ENCODE measurements around the gene RBPJL. TPM values are rescaled to one million over a fixed set of nuclear protein-coding genes. Genes with fewer than 3 reads are reported as not detected.

Gene RBPJL
- total RNA-seq (not detected), polyA plus RNA-seq (not detected), total RNA-seq (not detected)

GRCh38 chr20:45306431-45306982 lies at the start of gene RBPJL:
Gene RBPJL, plus strand, starts transcription at chr20:45306840. Its CDS starts 83 bp downstream, at chr20:45306923.
- ChIA-PET CTCF (no interaction called here), POLR2A (no interaction called here)
- Histone ChIP-seq H3K9me3 (ENCODE audit: control insufficient read depth in 2 of 3, low read length in 3 of 3) (no peaks in the 10 kb centered on the region), H3K27ac (ENCODE audit: low read depth, low read length) (no peak within 1 kb of the TSS), H3K4me3 (ENCODE audit: low read length) (no peak within 1 kb of the TSS), H3K27me3 (ENCODE audit: control insufficient read depth in 2 of 2, insufficient read depth in 2 of 2, low read length in 2 of 2) (no peaks in the 10 kb centered on the region), H3K4me1 (ENCODE audit: control insufficient read depth in 2 of 2, insufficient read depth in 2 of 2, low read length in 2 of 2) (no peaks in the 10 kb centered on the region), H3K36me3 (ENCODE audit: control insufficient read depth in 2 of 3, insufficient read depth in 3 of 3, low read length in 3 of 3) (no peaks in the 10 kb centered on the region)
- Mint-ChIP-seq H3K4me3 (no peak within 1 kb of the TSS), H3K36me3 (peaks cover 0 to 7% (median 0%) of the 10 kb centered on the region in 5 donors), H3K27me3 (peaks cover 17 to 71% (median 47%) of the 10 kb centered on the region in 5 donors), H3K27ac (no peak within 1 kb of the TSS), H3K4me1 (peaks cover 6 to 37% (median 10%) of the 10 kb centered on the region in 7 donors), H3K9me3 (no peaks in the 10 kb centered on the region)
- DNase-seq (peak in 4 of 9 donors; percentile 21 to 74 (median 31)), ATAC-seq (no peak)
- intact Hi-C loops (cut with micrococcal nuclease), result loop anchor here (1.0 to 2.0 kb wide), 2 partner anchors 464 to 465 kb away; no protein-coding TSS in a partner anchor

DNA sequence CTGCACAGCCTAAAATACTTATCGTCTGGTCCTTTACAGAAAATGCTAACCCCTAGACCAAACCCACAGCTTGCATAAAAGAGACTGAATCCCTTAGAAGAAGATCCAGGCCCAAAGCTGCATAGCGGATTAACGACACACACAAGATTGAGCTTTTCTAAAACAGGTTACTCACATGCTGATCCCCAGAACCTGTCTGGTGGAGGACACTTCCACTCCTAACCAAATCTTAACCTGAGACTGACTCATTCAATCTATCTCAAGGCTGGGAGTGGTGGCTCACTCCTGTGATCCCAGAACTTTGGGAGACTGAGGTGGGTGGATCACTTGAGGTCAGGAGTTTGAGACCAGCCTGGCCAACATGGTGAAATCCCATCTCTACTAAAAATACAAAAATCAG lies 49.5 kb upstream of the RBPJL start:
- Mint-ChIP-seq H3K27ac (no peak overlapping the region), H3K27me3 (peaks cover 22 to 44% (median 28%) of the 10 kb centered on the region in 5 donors), H3K36me3 (no peaks in the 10 kb centered on the region), H3K9me3 (no peaks in the 10 kb centered on the region), H3K4me3 (no peak overlapping the region), H3K4me1 (peaks cover 0 to 7% (median 0%) of the 10 kb centered on the region in 7 donors)
- Histone ChIP-seq H3K36me3 (ENCODE audit: control insufficient read depth in 2 of 3, insufficient read depth in 3 of 3, low read length in 3 of 3) (no peaks in the 10 kb centered on the region), H3K4me3 (ENCODE audit: low read length) (no peak overlapping the region), H3K9me3 (ENCODE audit: control insufficient read depth in 2 of 3, low read length in 3 of 3) (no peaks in the 10 kb centered on the region), H3K27ac (ENCODE audit: low read depth, low read length) (no peak overlapping the region), H3K27me3 (ENCODE audit: control insufficient read depth in 2 of 2, insufficient read depth in 2 of 2, low read length in 2 of 2) (no peaks in the 10 kb centered on the region), H3K4me1 (ENCODE audit: control insufficient read depth in 2 of 2, insufficient read depth in 2 of 2, low read length in 2 of 2) (no peaks in the 10 kb centered on the region)
- DNase-seq, result no peak
- intact Hi-C loops (cut with micrococcal nuclease), result no loop called here
- CTCF ChIA-PET, result no interaction called here
- no peak for ATAC-seq
- POLR2A ChIA-PET, result no interaction called here

GRCh38 chr20:45257711-45258110 lies 48.9 kb upstream of the RBPJL start:
- intact Hi-C loops (cut with micrococcal nuclease), result no loop called here
- Histone ChIP-seq H3K9me3 (ENCODE audit: control insufficient read depth in 2 of 3, low read length in 3 of 3) (no peaks in the 10 kb centered on the region), H3K36me3 (ENCODE audit: control insufficient read depth in 2 of 3, insufficient read depth in 3 of 3, low read length in 3 of 3) (no peaks in the 10 kb centered on the region), H3K27ac (ENCODE audit: low read depth, low read length) (no peak overlapping the region), H3K4me1 (ENCODE audit: control insufficient read depth in 2 of 2, insufficient read depth in 2 of 2, low read length in 2 of 2) (no peaks in the 10 kb centered on the region), H3K27me3 (ENCODE audit: control insufficient read depth in 2 of 2, insufficient read depth in 2 of 2, low read length in 2 of 2) (no peaks in the 10 kb centered on the region), H3K4me3 (ENCODE audit: low read length) (no peak overlapping the region)
- Mint-ChIP-seq H3K27ac (no peak overlapping the region), H3K27me3 (peaks cover 19 to 39% (median 28%) of the 10 kb centered on the region in 5 donors), H3K36me3 (no peaks in the 10 kb centered on the region), H3K4me1 (peaks cover 0 to 7% (median 0%) of the 10 kb centered on the region in 7 donors), H3K9me3 (no peaks in the 10 kb centered on the region), H3K4me3 (no peak overlapping the region)
- DNase-seq (no peak), ATAC-seq (no peak)
- POLR2A ChIA-PET, result no interaction called here
- CTCF ChIA-PET, result interaction anchor here (0.6 to 1.0 kb wide), 2 partner anchors 30 to 177 kb away, joined by 3 read pairs; no protein-coding TSS in a partner anchor

DNA sequence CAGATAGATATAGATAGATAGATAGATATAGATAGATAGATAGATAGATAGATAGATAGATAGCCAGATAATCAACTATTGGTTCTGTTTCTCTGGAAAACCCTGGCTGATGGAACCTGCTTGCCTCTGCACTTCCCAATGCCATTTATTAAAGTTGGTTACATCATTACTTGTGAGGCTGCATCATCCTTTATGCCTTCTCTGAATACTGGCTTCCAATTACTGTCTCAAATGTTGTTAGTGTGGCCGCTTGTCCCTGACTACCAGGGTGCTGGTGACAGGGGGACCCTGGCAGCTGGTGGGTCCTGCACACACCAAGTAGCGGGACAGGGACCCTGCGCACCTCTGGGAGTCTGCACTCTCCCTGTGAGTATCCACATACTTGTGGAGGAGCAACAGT lies 48.4 kb upstream of the RBPJL start:
- no peak overlapping the region for H3K27ac ChIP-seq (ENCODE audit: low read depth, low read length)
- DNase-seq, result no peak
- Mint-ChIP-seq H3K27me3 (peaks cover 21 to 40% (median 31%) of the 10 kb centered on the region in 5 donors), H3K4me3 (no peak overlapping the region), H3K4me1 (peaks cover 0 to 7% (median 0%) of the 10 kb centered on the region in 7 donors), H3K36me3 (no peaks in the 10 kb centered on the region), H3K27ac (no peak overlapping the region), H3K9me3 (no peaks in the 10 kb centered on the region)
- no peaks in the 10 kb centered on the region for H3K9me3 ChIP-seq (ENCODE audit: control insufficient read depth in 2 of 3, low read length in 3 of 3)
- CTCF ChIA-PET, result interaction anchor here (1.0 kb wide), 1 partner anchor 177 kb away, joined by 3 read pairs; no protein-coding TSS in a partner anchor
- no peak for ATAC-seq
- POLR2A ChIA-PET, result no interaction called here
- intact Hi-C loops (cut with micrococcal nuclease), result no loop called here
- H3K36me3 ChIP-seq (ENCODE audit: control insufficient read depth in 2 of 3, insufficient read depth in 3 of 3, low read length in 3 of 3), result no peaks in the 10 kb centered on the region
- H3K27me3 ChIP-seq (ENCODE audit: control insufficient read depth in 2 of 2, insufficient read depth in 2 of 2, low read length in 2 of 2), result no peaks in the 10 kb centered on the region
- H3K4me3 ChIP-seq (ENCODE audit: low read length), result no peak overlapping the region
- no peaks in the 10 kb centered on the region for H3K4me1 ChIP-seq (ENCODE audit: control insufficient read depth in 2 of 2, insufficient read depth in 2 of 2, low read length in 2 of 2)

GRCh38 chr20:45258664-45259063 lies 48.0 kb upstream of the RBPJL start:
- H3K36me3 Mint-ChIP-seq, result no peaks in the 10 kb centered on the region
- ChIA-PET POLR2A (no interaction called here), CTCF (no interaction called here)
- H3K9me3 ChIP-seq (ENCODE audit: control insufficient read depth in 2 of 3, low read length in 3 of 3), result no peaks in the 10 kb centered on the region
- H3K27me3 Mint-ChIP-seq, result peaks cover 17 to 39% (median 30%) of the 10 kb centered on the region in 5 donors
- no peaks in the 10 kb centered on the region for H3K4me1 ChIP-seq (ENCODE audit: control insufficient read depth in 2 of 2, insufficient read depth in 2 of 2, low read length in 2 of 2)
- peaks cover 0 to 7% (median 0%) of the 10 kb centered on the region in 7 donors for H3K4me1 Mint-ChIP-seq
- no peak overlapping the region for H3K4me3 ChIP-seq (ENCODE audit: low read length)
- H3K27ac ChIP-seq (ENCODE audit: low read depth, low read length), result no peak overlapping the region
- intact Hi-C loops (cut with micrococcal nuclease), result no loop called here
- no peak for DNase-seq
- no peaks in the 10 kb centered on the region for H3K36me3 ChIP-seq (ENCODE audit: control insufficient read depth in 2 of 3, insufficient read depth in 3 of 3, low read length in 3 of 3)
- no peaks in the 10 kb centered on the region for H3K27me3 ChIP-seq (ENCODE audit: control insufficient read depth in 2 of 2, insufficient read depth in 2 of 2, low read length in 2 of 2)
- ATAC-seq, result no peak
- H3K9me3 Mint-ChIP-seq, result no peaks in the 10 kb centered on the region
- no peak overlapping the region for H3K27ac Mint-ChIP-seq
- H3K4me3 Mint-ChIP-seq, result no peak overlapping the region

- H3K9me3 Mint-ChIP-seq, result no peaks in the 10 kb centered on the region
- no peak for DNase-seq
- H3K27me3 ChIP-seq (ENCODE audit: control insufficient read depth in 2 of 2, insufficient read depth in 2 of 2, low read length in 2 of 2), result no peaks in the 10 kb centered on the region
- H3K4me1 Mint-ChIP-seq, result peaks cover 0 to 1% (median 0%) of the 10 kb centered on the region in 7 donors
- no peaks in the 10 kb centered on the region for H3K36me3 ChIP-seq (ENCODE audit: control insufficient read depth in 2 of 3, insufficient read depth in 3 of 3, low read length in 3 of 3)
- H3K27ac Mint-ChIP-seq, result no peak overlapping the region
- intact Hi-C loops (cut with micrococcal nuclease), result no loop called here
- no peaks in the 10 kb centered on the region for H3K9me3 ChIP-seq (ENCODE audit: control insufficient read depth in 2 of 3, low read length in 3 of 3)
- no peak overlapping the region for H3K4me3 ChIP-seq (ENCODE audit: low read length)
- H3K36me3 Mint-ChIP-seq, result no peaks in the 10 kb centered on the region
- CTCF ChIA-PET, result no interaction called here
- H3K27ac ChIP-seq (ENCODE audit: low read depth, low read length), result no peak overlapping the region
- H3K4me3 Mint-ChIP-seq, result no peak overlapping the region
- ATAC-seq, result no peak
- peaks cover 17 to 68% (median 30%) of the 10 kb centered on the region in 5 donors for H3K27me3 Mint-ChIP-seq
- POLR2A ChIA-PET, result no interaction called here
- H3K4me1 ChIP-seq (ENCODE audit: control insufficient read depth in 2 of 2, insufficient read depth in 2 of 2, low read length in 2 of 2), result no peaks in the 10 kb centered on the region
These were observed 42.9 kb upstream of the RBPJL start for GRCh38 chr20:45263556-45264266.

DNA sequence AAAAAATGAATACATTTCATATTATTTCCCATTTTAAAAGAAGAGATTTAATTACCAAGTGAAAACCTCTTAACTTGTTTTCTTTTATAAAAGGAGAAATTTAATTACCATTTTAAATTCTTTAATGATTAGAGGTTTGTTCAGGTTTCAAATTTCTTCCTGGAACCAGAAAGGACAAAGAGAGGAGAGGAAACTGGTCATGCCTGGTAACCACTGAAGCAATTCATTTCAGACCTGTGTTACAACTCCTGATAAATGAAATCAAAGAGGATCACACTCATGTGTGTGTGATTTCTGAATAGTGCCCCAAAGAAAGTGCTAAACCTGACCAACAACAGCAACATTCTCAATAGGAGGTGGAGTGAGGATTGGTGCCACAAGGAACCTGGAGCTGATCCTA lies 39.7 kb upstream of the RBPJL start:
- no peak for ATAC-seq
- H3K27me3 Mint-ChIP-seq, result peaks cover 23 to 67% (median 34%) of the 10 kb centered on the region in 5 donors

More for the DNA sequence above, 39.7 kb upstream of the RBPJL start:
- H3K36me3 ChIP-seq (ENCODE audit: control insufficient read depth in 2 of 3, insufficient read depth in 3 of 3, low read length in 3 of 3), result no peaks in the 10 kb centered on the region
- no peaks in the 10 kb centered on the region for H3K4me1 Mint-ChIP-seq
- H3K4me3 Mint-ChIP-seq, result no peak overlapping the region
- no peaks in the 10 kb centered on the region for H3K9me3 ChIP-seq (ENCODE audit: control insufficient read depth in 2 of 3, low read length in 3 of 3)
- peaks cover 0 to 1% (median 0%) of the 10 kb centered on the region in 11 donors for H3K9me3 Mint-ChIP-seq
- no peaks in the 10 kb centered on the region for H3K36me3 Mint-ChIP-seq
- H3K27me3 ChIP-seq (ENCODE audit: control insufficient read depth in 2 of 2, insufficient read depth in 2 of 2, low read length in 2 of 2), result no peaks in the 10 kb centered on the region
- intact Hi-C loops (cut with micrococcal nuclease), result no loop called here
- POLR2A ChIA-PET, result no interaction called here
- no peaks in the 10 kb centered on the region for H3K4me1 ChIP-seq (ENCODE audit: control insufficient read depth in 2 of 2, insufficient read depth in 2 of 2, low read length in 2 of 2)
- no peak overlapping the region for H3K4me3 ChIP-seq (ENCODE audit: low read length)
- H3K27ac Mint-ChIP-seq, result no peak overlapping the region
- DNase-seq, result no peak
- CTCF ChIA-PET, result no interaction called here
- no peak overlapping the region for H3K27ac ChIP-seq (ENCODE audit: low read depth, low read length)
